RWPE2 (cell line): ENCODE measurements around the gene RASD1.

Experiments
- ATAC-seq: fragments of 200-7000 bp; cut with Tn5 transposase; 3 replicates; pipeline ENCODE4 v1.9.1; 2021; ENCODE audit warnings: low read depth
- DNase-seq: peaks from one replicate; pipeline ENCODE4 v3.0.0-alpha.2; 2020; ENCODE audit warnings: low spot score
- H3K27ac ChIP-seq: fragments of 450-650 bp; 2 replicates; pipeline ENCODE4 v1.5.1; 2017; ENCODE audit warnings: mild to moderate bottlenecking; ENCODE audit not compliant: poor library complexity, severe bottlenecking
- H3K27me3 ChIP-seq: fragments of 250-450 bp; sonication (Bioruptor Pico); 2 replicates; pipeline ENCODE4 v1.5.1; 2021; ENCODE audit warnings: mild to moderate bottlenecking, moderate library complexity; ENCODE audit not compliant: insufficient read depth, poor library complexity, severe bottlenecking
- H3K36me3 ChIP-seq: fragments of 250-450 bp; sonication (Bioruptor Pico); 2 replicates; pipeline ENCODE4 v1.5.1; 2020; ENCODE audit warnings: low read depth, mild to moderate bottlenecking, moderate library complexity
- H3K4me1 ChIP-seq: fragments of 250-450 bp; sonication (Bioruptor Pico); 2 replicates; pipeline ENCODE4 v1.5.1; 2021; ENCODE audit warnings: mild to moderate bottlenecking, moderate library complexity; ENCODE audit not compliant: insufficient read depth, poor library complexity, severe bottlenecking
- H3K4me3 ChIP-seq: fragments of 250-450 bp; sonication (Bioruptor Pico); 2 replicates; pipeline ENCODE4 v1.5.1; 2021; ENCODE audit warnings: mild to moderate bottlenecking, moderate library complexity; ENCODE audit not compliant: severe bottlenecking
- H3K9me3 ChIP-seq: fragments of 250-450 bp; sonication (Bioruptor Pico); 2 replicates; pipeline ENCODE4 v1.5.1; 2021; ENCODE audit warnings: mild to moderate bottlenecking, moderate library complexity; ENCODE audit not compliant: severe bottlenecking
- TF ChIP-seq, protein P1 (sequence below): fragments of 450-650 bp; IDR thresholded peaks from one replicate; pipeline ENCODE4 v1.5.1; 2017; ENCODE audit warnings: mild to moderate bottlenecking, moderate library complexity; ENCODE audit not compliant: poor library complexity, severe bottlenecking

Gene RASD1

DNA sequence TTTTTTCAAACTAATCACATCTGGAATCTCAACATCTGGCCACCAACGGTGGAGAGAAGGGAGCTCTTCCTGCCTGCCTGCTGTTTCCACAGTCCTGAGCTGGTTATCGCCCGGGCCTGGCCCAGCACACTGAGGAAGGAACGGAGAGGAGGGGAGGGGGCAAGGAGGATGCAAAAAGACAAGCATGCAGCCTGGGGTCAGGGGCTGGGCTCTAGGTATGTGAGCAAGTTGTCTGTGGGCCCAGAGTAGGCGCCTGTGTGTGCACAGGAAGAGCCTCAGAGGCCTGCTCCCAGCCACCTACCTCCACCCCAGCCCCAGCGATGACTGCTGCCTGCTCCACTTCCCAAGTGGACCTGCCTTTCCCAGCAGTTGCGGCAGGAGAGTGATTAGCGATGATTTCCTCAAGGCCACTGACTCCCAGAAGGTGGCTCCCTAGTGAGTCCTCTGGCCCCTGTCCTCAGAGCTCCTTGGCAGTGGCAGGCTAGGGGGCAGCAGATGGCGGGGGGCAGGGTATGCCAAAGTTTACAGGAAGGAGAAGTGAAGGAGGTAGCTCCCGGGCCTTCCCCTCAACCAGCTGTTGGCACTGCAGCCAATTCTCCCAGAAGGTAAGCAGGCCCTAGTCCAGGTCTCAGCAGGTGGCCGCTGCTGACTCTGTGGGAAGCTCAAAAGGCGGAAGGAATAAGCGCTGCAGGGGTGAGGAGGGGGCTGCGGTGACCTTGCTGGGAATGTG, 27.0 kb upstream of the RASD1 start:
- H3K27me3 ChIP-seq = no peaks in the 10 kb centered on the region
- no peaks in the 10 kb centered on the region for H3K36me3 ChIP-seq
- no peak overlapping the region for H3K27ac ChIP-seq
- no peak overlapping the region for H3K4me3 ChIP-seq
- DNase-seq (no peak), ATAC-seq (no peak)
- TF ChIP-seq, protein P1, sequence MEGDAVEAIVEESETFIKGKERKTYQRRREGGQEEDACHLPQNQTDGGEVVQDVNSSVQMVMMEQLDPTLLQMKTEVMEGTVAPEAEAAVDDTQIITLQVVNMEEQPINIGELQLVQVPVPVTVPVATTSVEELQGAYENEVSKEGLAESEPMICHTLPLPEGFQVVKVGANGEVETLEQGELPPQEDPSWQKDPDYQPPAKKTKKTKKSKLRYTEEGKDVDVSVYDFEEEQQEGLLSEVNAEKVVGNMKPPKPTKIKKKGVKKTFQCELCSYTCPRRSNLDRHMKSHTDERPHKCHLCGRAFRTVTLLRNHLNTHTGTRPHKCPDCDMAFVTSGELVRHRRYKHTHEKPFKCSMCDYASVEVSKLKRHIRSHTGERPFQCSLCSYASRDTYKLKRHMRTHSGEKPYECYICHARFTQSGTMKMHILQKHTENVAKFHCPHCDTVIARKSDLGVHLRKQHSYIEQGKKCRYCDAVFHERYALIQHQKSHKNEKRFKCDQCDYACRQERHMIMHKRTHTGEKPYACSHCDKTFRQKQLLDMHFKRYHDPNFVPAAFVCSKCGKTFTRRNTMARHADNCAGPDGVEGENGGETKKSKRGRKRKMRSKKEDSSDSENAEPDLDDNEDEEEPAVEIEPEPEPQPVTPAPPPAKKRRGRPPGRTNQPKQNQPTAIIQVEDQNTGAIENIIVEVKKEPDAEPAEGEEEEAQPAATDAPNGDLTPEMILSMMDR = no peak
- no peaks in the 10 kb centered on the region for H3K4me1 ChIP-seq
- no peaks in the 10 kb centered on the region for H3K9me3 ChIP-seq

DNA sequence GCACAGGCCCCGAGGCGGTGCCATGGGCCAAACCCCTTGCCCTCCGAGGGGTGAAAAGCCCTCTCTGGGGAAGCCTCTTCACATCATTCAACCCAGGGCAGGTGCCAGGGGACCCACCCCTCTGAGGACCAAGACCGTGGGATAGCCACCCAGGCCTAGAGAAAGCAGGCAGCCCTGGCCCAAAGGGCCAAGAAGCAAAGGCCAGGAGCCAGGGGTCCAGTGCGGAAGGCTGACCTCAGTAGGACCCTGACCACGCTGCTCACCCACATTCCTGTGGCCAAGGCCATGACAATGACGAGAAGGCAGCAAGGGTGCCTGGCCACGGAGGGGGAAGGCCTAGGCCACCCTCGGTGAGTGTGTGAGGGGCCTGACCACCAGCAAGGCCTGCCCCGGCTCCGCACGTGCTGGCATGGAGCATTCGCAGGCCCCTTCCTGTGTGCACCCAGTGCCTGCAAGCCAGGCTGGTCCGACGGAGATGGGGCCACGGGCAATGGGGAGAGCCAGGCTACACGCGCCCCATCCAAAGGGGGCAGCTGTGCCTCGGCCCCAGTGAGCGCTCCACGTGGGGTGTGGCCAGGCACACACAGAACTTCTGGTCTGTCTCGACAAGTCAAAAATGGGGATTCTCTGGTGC, 24.5 kb upstream of the RASD1 start:
- DNase-seq (no peak), ATAC-seq (no peak)
- TF ChIP-seq, protein P1 = no peak
- Histone ChIP-seq H3K36me3 (no peaks in the 10 kb centered on the region), H3K27me3 (no peaks in the 10 kb centered on the region), H3K27ac (no peak overlapping the region), H3K9me3 (no peaks in the 10 kb centered on the region), H3K4me1 (no peaks in the 10 kb centered on the region), H3K4me3 (no peak overlapping the region)

DNA sequence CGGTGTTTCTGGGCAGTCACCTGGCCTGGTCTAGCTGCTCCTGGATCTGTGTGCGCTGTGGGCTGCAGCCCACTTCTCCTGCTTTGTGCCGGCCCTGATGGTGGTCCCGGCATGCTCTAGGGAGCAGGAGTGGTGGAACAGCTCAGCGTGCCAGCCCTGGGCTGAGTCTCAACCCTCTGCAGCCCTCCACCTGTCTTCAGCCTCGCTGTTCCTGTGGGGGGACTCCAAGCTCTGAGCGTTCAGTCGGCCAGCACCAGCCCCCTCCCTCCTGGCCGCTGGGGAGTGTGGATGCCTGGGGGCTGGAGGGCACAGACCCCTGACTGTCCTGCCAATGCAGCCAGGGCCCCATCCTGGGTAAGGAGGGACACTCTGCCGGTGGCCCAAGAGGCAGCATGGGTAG, 23.7 kb upstream of the RASD1 start:
- Histone ChIP-seq H3K4me1 (no peaks in the 10 kb centered on the region), H3K9me3 (no peaks in the 10 kb centered on the region), H3K4me3 (no peak overlapping the region), H3K27ac (no peak overlapping the region), H3K27me3 (no peaks in the 10 kb centered on the region), H3K36me3 (no peaks in the 10 kb centered on the region)
- DNase-seq = no peak
- no peak for ATAC-seq
- TF ChIP-seq, protein P1 = no peak

DNA sequence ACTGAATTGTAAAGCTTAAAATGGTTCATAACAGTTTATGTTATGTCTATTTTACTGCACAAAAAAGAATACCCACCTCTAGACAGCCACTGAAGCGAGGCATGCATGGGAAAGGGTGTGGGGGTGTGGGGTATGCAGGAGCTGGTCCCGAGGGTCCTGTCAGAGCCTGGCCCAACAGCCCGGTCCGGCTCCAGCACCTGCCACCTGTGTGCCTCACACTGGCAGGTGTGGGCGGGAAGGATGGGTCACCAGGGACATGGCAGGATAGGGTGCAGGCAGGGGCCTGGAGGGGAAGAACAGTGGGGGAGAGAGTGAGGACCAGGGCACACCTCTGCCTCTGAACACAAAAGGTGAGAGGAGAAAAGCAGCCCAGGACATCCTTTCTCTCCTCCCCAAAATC, 22.8 kb upstream of the RASD1 start:
- Histone ChIP-seq H3K4me3 (no peak overlapping the region), H3K27ac (no peak overlapping the region), H3K9me3 (no peaks in the 10 kb centered on the region), H3K36me3 (no peaks in the 10 kb centered on the region), H3K27me3 (no peaks in the 10 kb centered on the region), H3K4me1 (no peaks in the 10 kb centered on the region)
- TF ChIP-seq, protein P1 = no peak
- DNase-seq (no peak), ATAC-seq (no peak)

DNA sequence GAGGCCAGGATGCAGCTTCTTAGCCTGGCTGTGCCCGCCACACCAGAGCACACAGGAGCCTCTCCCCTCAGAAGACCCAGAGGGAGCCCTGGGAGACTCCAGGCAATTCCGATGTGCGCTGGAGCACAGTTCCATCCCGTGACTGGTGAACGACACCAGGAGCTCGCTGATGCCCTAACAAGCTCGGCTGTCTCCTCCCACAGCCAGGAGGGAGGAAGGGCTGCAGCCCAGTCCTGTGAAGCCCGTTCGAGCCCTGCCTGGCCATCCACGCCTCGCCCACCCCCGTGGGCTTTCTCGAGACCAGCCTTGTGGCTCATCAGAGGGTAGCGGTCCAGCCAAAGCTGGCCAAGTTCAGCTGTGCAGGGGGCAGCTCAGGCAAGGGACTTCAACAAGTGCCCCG, 21.8 kb upstream of the RASD1 start:
- no peak for ATAC-seq

More for the DNA sequence above, 21.8 kb upstream of the RASD1 start:
- Histone ChIP-seq H3K4me1 (no peaks in the 10 kb centered on the region), H3K9me3 (no peaks in the 10 kb centered on the region), H3K27ac (no peak overlapping the region), H3K36me3 (no peaks in the 10 kb centered on the region), H3K4me3 (no peak overlapping the region), H3K27me3 (no peaks in the 10 kb centered on the region)
- TF ChIP-seq, protein P1 = no peak
- no peak for DNase-seq
